CD4-positive, alpha-beta T cell treated with Interferon gamma for 1 hour (primary cell): ENCODE measurements around the gene LDB3.

Source experiments
- DNase-seq: peaks from one replicate; pipeline ENCODE4 v3.0.0-alpha.2; 2020

Gene LDB3

GRCh38 chr10:86687750-86688149 lies 19.4 kb downstream of the LDB3 start:
- DNase-seq, result no peak

- peak; percentile 36 for DNase-seq
Observed at GRCh38 chr10:86688398-86688921, 20.1 kb downstream of the LDB3 start.

GRCh38 chr10:86689146-86689545 lies 20.8 kb downstream of the LDB3 start:
- DNase-seq, result no peak

GRCh38 chr10:86690231-86690630 lies 21.9 kb downstream of the LDB3 start:
- no peak for DNase-seq

GRCh38 chr10:86690657-86691084 lies 22.4 kb downstream of the LDB3 start:
- no peak for DNase-seq

GRCh38 chr10:86691333-86692022 lies 23.2 kb downstream of the LDB3 start:
- no peak for DNase-seq

GRCh38 chr10:86692023-86692514 lies 23.8 kb downstream of the LDB3 start:
- DNase-seq, result no peak

GRCh38 chr10:86692664-86693063 lies 24.4 kb downstream of the LDB3 start:
- DNase-seq, result no peak

- no peak for DNase-seq
Observed at GRCh38 chr10:86693275-86693674, 25.0 kb downstream of the LDB3 start.

GRCh38 chr10:86693721-86694369 lies 25.5 kb downstream of the LDB3 start:
- peak; percentile 23 for DNase-seq

- no peak for DNase-seq
Observed at GRCh38 chr10:86698207-86698940, 30.1 kb downstream of the LDB3 start.

- no peak for DNase-seq
Observed at GRCh38 chr10:86699125-86699524, 30.8 kb downstream of the LDB3 start.

GRCh38 chr10:86699541-86699940 lies 31.2 kb downstream of the LDB3 start:
- DNase-seq, result no peak

GRCh38 chr10:86699991-86700840 lies 31.9 kb downstream of the LDB3 start:
- DNase-seq, result no peak

- DNase-seq, result no peak
Observed at GRCh38 chr10:86700851-86701617, 32.7 kb downstream of the LDB3 start.

- DNase-seq, result no peak
Observed at GRCh38 chr10:86703176-86703575, 34.9 kb downstream of the LDB3 start.

GRCh38 chr10:86705139-86705538 lies 36.8 kb downstream of the LDB3 start:
- DNase-seq, result no peak

- DNase-seq, result no peak
Observed at GRCh38 chr10:86705905-86706304, 37.6 kb downstream of the LDB3 start.

- DNase-seq, result no peak
Observed at GRCh38 chr10:86706401-86706841, 38.1 kb downstream of the LDB3 start.

- no peak for DNase-seq
Observed at GRCh38 chr10:86706977-86707376, 38.7 kb downstream of the LDB3 start.

GRCh38 chr10:86707505-86707904 lies 39.2 kb downstream of the LDB3 start:
- no peak for DNase-seq
